Caco-2 (cell line): ENCODE measurements around the gene SDCBP2. TPM values are rescaled to one million over a fixed set of nuclear protein-coding genes. Genes with fewer than 3 reads are reported as not detected.

Experiments
- BruUV-seq: library from RNA; stranded (reverse); fragments of 400-500 nt; replicated peaks from 2 replicates; lab custom pipeline; 2021; lab: Mats Ljungman, UMichigan
- CTCF ChIA-PET: fragments of 300-600 bp; sonication (Branson Sonifier 250); formaldehyde crosslinking; loops from one replicate; lab custom pipeline; 2022; ENCODE audit warnings: antibody characterized with exemption; lab: Charles Lee
- POLR2A ChIA-PET: fragments of 300-600 bp; sonication (Branson Sonifier 250); formaldehyde crosslinking; loops from one replicate; lab custom pipeline; 2022; ENCODE audit warnings: antibody characterized with exemption; lab: Charles Lee
- DNase-seq, 2 experiments: peaks; one replicate each; pipeline versions ENCODE4 v3.0.0 to v3.0.0-alpha.2; 2020 to 2022
- H3K27me3 ChIP-seq: replicated peaks from 2 replicates; pipeline ENCODE4 v1.6.0; 2011; ENCODE audit warnings: low read length; ENCODE audit not compliant: control insufficient read depth, insufficient read depth
- H3K36me3 ChIP-seq: 2 replicates; pipeline ENCODE4 v1.5.1; 2011; ENCODE audit warnings: low read length; ENCODE audit not compliant: control insufficient read depth, insufficient read depth
- H3K4me1 ChIP-seq: fragments of 250-450 bp; sonication (Bioruptor Pico); 2 replicates; pipeline ENCODE4 v1.5.1; 2020; ENCODE audit warnings: mild to moderate bottlenecking
- H3K4me3 ChIP-seq: 2 replicates; pipeline ENCODE4 v1.5.1; 2011; ENCODE audit warnings: low read depth, mild to moderate bottlenecking, control low read depth, low read length
- H3K9me3 ChIP-seq: fragments of 250-450 bp; sonication (Bioruptor Pico); 2 replicates; pipeline ENCODE4 v1.5.1; 2020; ENCODE audit warnings: mild to moderate bottlenecking, moderate library complexity
- H3K27ac Mint-ChIP-seq: one replicate; pipeline ENCODE4 v1.8.0; 2022; ENCODE audit warnings: mixed read lengths; ENCODE audit not compliant: unreplicated experiment
- H3K27me3 Mint-ChIP-seq: one replicate; pipeline ENCODE4 v1.8.0; 2022; ENCODE audit warnings: mixed read lengths; ENCODE audit not compliant: insufficient read depth, unreplicated experiment
- H3K36me3 Mint-ChIP-seq: one replicate; pipeline ENCODE4 v1.8.0; 2022; ENCODE audit warnings: mild to moderate bottlenecking, mixed read lengths; ENCODE audit not compliant: insufficient read depth, unreplicated experiment
- H3K4me1 Mint-ChIP-seq: one replicate; pipeline ENCODE4 v1.8.0; 2022; ENCODE audit warnings: low read depth, mixed read lengths; ENCODE audit not compliant: unreplicated experiment
- H3K4me3 Mint-ChIP-seq: one replicate; pipeline ENCODE4 v1.8.0; 2022; ENCODE audit warnings: mild to moderate bottlenecking, moderate library complexity, mixed read lengths; ENCODE audit not compliant: unreplicated experiment
- H3K9me3 Mint-ChIP-seq: one replicate; pipeline ENCODE4 v1.8.0; 2022; ENCODE audit warnings: mixed read lengths; ENCODE audit not compliant: unreplicated experiment
- CTCF ChIP-seq, 2 experiments: fragments of 200-600 bp in 1 of 2; IDR thresholded peaks; 1 replicate in 1 of 2; 2 replicates in 1 of 2; pipeline versions ENCODE4 v1.5.1 to v1.8.0; 2011 to 2022; ENCODE audit warnings: antibody characterized with exemption in 1 of 2, control low read depth in 1 of 2, inconsistent platforms in 1 of 2, low read depth in 1 of 2, low read length in 1 of 2, mild to moderate bottlenecking in 1 of 2, moderate library complexity in 1 of 2; ENCODE audit not compliant: insufficient read depth in 1 of 2, severe bottlenecking in 1 of 2, unreplicated experiment in 1 of 2
- intact Hi-C: fragments of 100-400 bp; cut with micrococcal nuclease; formaldehyde crosslinking; loops from one replicate; pipeline ENCODE4 v1.10.0; 2022; ENCODE audit not compliant: unreplicated experiment
- total RNA-seq: library from RNA; stranded (reverse); gene quantifications from 2 replicates; pipeline ENCODE4 v1.2.3, GENCODE V29; 2022

SDCBP2 gene
- total RNA-seq, 1 experiment from 2014 or later: 2.0 TPM

DNA sequence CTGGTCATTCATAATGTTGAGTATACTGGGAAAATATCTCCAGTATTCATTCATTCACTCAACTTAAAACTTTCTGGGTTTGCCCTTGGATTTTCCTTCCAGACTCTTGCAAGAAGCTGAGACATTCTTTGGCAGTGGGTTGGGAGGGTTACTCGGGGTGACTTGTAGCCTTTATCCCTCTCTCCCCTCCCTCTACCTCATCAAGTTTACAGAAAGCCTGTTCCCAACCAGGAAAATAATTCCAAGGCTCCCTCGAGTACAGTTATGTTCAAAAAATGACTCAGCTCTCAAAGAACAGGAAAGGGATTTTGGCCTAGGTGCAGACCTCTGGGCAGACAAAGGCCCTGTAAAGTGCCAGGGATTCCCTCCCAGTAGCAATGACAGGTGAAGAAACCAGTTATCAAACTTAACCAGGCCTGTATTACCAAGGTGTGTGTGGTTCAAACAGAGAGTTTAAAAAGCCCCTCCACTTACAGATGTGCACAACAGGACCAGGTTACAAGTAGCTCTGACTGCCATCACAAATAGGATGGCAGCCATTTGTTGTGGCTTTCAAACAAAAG is 41.7 kb upstream of the SDCBP2 start:
- intact Hi-C loops: no loop called here
- H3K4me1 ChIP-seq: no peaks in the 10 kb centered on the region
- Mint-ChIP-seq H3K27me3 (no peaks in the 10 kb centered on the region), H3K36me3 (peaks cover 58% of the 10 kb centered on the region), H3K27ac (no peak overlapping the region), H3K4me3 (no peak overlapping the region), H3K4me1 (peaks cover 6% of the 10 kb centered on the region), H3K9me3 (peaks cover 6% of the 10 kb centered on the region)
- POLR2A ChIA-PET: no interaction called here
- H3K36me3 ChIP-seq: peaks cover 3% of the 10 kb centered on the region; the same call in 1 of the 2 replicates
- H3K4me3 ChIP-seq: no peak overlapping the region
- no peaks in the 10 kb centered on the region for H3K27me3 ChIP-seq
- no peaks in the 10 kb centered on the region for H3K9me3 ChIP-seq
- CTCF ChIA-PET: no interaction called here
- DNase-seq: no peak
- no TSS peak for BruUV-seq
- TF ChIP-seq CTCF (IDR thresholded peaks at IDR 0.05; ENCODE audit: insufficient read depth in 1 of 2, low read depth in 1 of 2, low read length in 1 of 2, severe bottlenecking in 1 of 2, unreplicated experiment in 1 of 2): no peak

DNA sequence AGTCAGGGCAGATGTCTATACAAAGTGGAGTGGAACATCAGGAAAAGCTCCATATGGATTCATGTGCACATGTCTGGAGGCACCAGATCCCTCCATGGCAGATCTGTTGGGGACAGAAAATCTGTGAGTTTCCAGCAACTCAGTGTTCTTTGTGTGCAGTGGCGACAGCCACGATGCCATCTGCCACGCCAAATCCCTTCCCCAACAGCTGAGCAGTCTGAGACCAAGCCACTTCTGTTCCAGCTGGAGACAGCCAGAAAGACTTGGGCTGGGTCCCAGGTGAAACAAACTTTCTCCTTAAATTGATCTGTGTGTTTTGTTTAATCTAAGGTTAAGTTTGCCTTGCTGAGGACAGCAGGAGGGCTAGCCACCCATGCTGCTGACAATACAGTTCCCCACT is 41.0 kb upstream of the SDCBP2 start:
- peaks cover 64% of the 10 kb centered on the region for H3K36me3 Mint-ChIP-seq
- peaks cover 6% of the 10 kb centered on the region for H3K4me1 Mint-ChIP-seq
- no peak overlapping the region for H3K4me3 ChIP-seq
- H3K4me3 Mint-ChIP-seq: no peak overlapping the region
- no peak for DNase-seq
- no peaks in the 10 kb centered on the region for H3K27me3 ChIP-seq
- no peaks in the 10 kb centered on the region for H3K9me3 ChIP-seq
- no TSS peak for BruUV-seq
- intact Hi-C loops: no loop called here
- no peak for TF ChIP-seq CTCF (IDR thresholded peaks at IDR 0.05; ENCODE audit: insufficient read depth in 1 of 2, low read depth in 1 of 2, low read length in 1 of 2, severe bottlenecking in 1 of 2, unreplicated experiment in 1 of 2)
- ChIA-PET CTCF (no interaction called here), POLR2A (no interaction called here)
- H3K27ac Mint-ChIP-seq: no peak overlapping the region
- H3K27me3 Mint-ChIP-seq: no peaks in the 10 kb centered on the region
- peaks cover 6% of the 10 kb centered on the region for H3K9me3 Mint-ChIP-seq
- no peaks in the 10 kb centered on the region for H3K4me1 ChIP-seq
- peaks cover 3% of the 10 kb centered on the region; the same call in 1 of the 2 replicates for H3K36me3 ChIP-seq

DNA sequence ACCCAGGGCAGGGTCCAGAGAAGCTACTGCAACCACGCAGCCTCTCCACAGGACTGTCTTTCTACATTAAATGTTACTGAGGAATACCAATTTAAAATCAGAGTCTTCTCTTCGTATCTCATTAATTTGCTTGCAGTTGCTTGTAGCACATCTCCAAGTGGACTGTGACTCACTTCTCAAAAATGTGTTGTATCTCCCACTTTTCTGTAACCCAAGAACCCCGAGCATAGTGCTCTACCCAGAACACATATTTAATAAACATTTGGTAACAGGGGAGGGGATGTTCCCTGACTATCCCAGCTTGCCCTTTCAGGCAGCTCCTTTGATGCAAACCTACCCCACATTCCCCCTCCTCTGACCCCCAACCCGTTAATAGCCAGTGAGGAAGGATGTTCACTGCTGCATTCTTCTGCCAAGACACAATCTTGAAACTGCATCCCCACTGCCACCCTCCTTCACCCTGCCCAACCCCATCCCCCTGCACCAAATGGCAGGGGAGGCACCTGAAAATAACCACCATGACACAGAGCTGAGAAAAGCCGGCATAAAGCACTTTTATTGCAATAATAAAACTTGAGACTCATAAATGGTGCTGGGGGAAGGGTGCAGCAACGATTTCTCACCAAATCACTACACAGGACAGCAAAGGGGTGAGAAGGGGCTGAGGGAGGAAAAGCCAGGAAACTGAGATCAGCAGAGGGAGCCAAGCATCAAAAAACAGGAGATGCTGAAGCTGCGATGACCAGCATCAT is 39.7 kb upstream of the SDCBP2 start:
- H3K4me1 Mint-ChIP-seq: peaks cover 6% of the 10 kb centered on the region
- POLR2A ChIA-PET: interaction anchor here (0.6 kb wide), 1 partner anchor 42 kb away, joined by 6 read pairs; no protein-coding TSS in a partner anchor
- H3K27me3 ChIP-seq: no peaks in the 10 kb centered on the region
- peaks cover 51% of the 10 kb centered on the region for H3K36me3 Mint-ChIP-seq
- CTCF ChIA-PET: no interaction called here
- no peak for DNase-seq
- H3K27ac Mint-ChIP-seq: no peak overlapping the region
- no peak for TF ChIP-seq CTCF (IDR thresholded peaks at IDR 0.05; ENCODE audit: insufficient read depth in 1 of 2, low read depth in 1 of 2, low read length in 1 of 2, severe bottlenecking in 1 of 2, unreplicated experiment in 1 of 2)
- H3K36me3 ChIP-seq: peaks cover 3% of the 10 kb centered on the region; the same call in 1 of the 2 replicates
- H3K9me3 ChIP-seq: no peaks in the 10 kb centered on the region
- intact Hi-C loops: no loop called here
- no peak overlapping the region for H3K4me3 ChIP-seq
- no peak overlapping the region for H3K4me3 Mint-ChIP-seq
- H3K4me1 ChIP-seq: no peaks in the 10 kb centered on the region
- TSS peak; percentile 64 for BruUV-seq
- peaks cover 6% of the 10 kb centered on the region for H3K9me3 Mint-ChIP-seq
- no peaks in the 10 kb centered on the region for H3K27me3 Mint-ChIP-seq
